ENCODE measurements around the gene A2M. TPM values are rescaled to one million over a fixed set of nuclear protein-coding genes. Genes with fewer than 3 reads are reported as not detected.
A peak's percentile ranks its signal among the peaks of the same experiment; 100 is the strongest.

The A2M gene
- total RNA-seq, 3 donors from 2014 or later, result 2.1 to 3.2 (median 2.3) TPM

GRCh38 chr12:9036227-9036626, 79.5 kb downstream of the A2M start:
- no peak for DNase-seq
- Mint-ChIP-seq H3K27me3 (ENCODE audit: low read depth) (no peaks in the 10 kb centered on the region), H3K4me1 (ENCODE audit: low read depth) (peaks cover 67% of the 10 kb centered on the region), H3K36me3 (ENCODE audit: insufficient read depth) (peaks cover 8% of the 10 kb centered on the region), H3K9me3 (no peaks in the 10 kb centered on the region), H3K4me3 (no peak overlapping the region)
- no peak for ATAC-seq

- ATAC-seq (peak; percentile 51 to 71), DNase-seq (no peak)
- Mint-ChIP-seq H3K36me3 (ENCODE audit: insufficient read depth) (peaks cover 8% of the 10 kb centered on the region), H3K9me3 (no peaks in the 10 kb centered on the region), H3K27me3 (ENCODE audit: low read depth) (no peaks in the 10 kb centered on the region), H3K4me3 (no peak overlapping the region), H3K4me1 (ENCODE audit: low read depth) (peaks cover 63% of the 10 kb centered on the region)
Measured at GRCh38 chr12:9034095-9034494, 81.6 kb downstream of the A2M start.

GRCh38 chr12:9033265-9033887, 82.3 kb downstream of the A2M start:
- DNase-seq (no peak), ATAC-seq (no peak)
- Mint-ChIP-seq H3K9me3 (no peaks in the 10 kb centered on the region), H3K27me3 (ENCODE audit: low read depth) (no peaks in the 10 kb centered on the region), H3K4me3 (no peak overlapping the region), H3K36me3 (ENCODE audit: insufficient read depth) (peaks cover 10% of the 10 kb centered on the region), H3K4me1 (ENCODE audit: low read depth) (peaks cover 63% of the 10 kb centered on the region)

- H3K27me3 Mint-ChIP-seq (ENCODE audit: low read depth), result no peaks in the 10 kb centered on the region
- peaks cover 60% of the 10 kb centered on the region for H3K4me1 Mint-ChIP-seq (ENCODE audit: low read depth)
- no peak overlapping the region for H3K4me3 Mint-ChIP-seq
- H3K36me3 Mint-ChIP-seq (ENCODE audit: insufficient read depth), result peaks cover 10% of the 10 kb centered on the region
- ATAC-seq (no peak), DNase-seq (no peak)
- peaks cover 5% of the 10 kb centered on the region for H3K9me3 Mint-ChIP-seq
Measured at GRCh38 chr12:9032202-9032964, 83.3 kb downstream of the A2M start.

GRCh38 chr12:9030776-9031175, 84.9 kb downstream of the A2M start:
- H3K4me3 Mint-ChIP-seq, result no peak overlapping the region
- no peaks in the 10 kb centered on the region for H3K27me3 Mint-ChIP-seq (ENCODE audit: low read depth)
- ATAC-seq (no peak), DNase-seq (no peak)
- H3K4me1 Mint-ChIP-seq (ENCODE audit: low read depth), result peaks cover 50% of the 10 kb centered on the region
- H3K9me3 Mint-ChIP-seq, result peaks cover 6% of the 10 kb centered on the region
- H3K36me3 Mint-ChIP-seq (ENCODE audit: insufficient read depth), result peaks cover 8% of the 10 kb centered on the region

GRCh38 chr12:9027161-9028059, 88.3 kb downstream of the A2M start:
- Mint-ChIP-seq H3K9me3 (peaks cover 6% of the 10 kb centered on the region), H3K36me3 (ENCODE audit: insufficient read depth) (peaks cover 2% of the 10 kb centered on the region), H3K27me3 (ENCODE audit: low read depth) (no peaks in the 10 kb centered on the region), H3K4me3 (peak overlapping the region; percentile 61), H3K4me1 (ENCODE audit: low read depth) (peaks cover 48% of the 10 kb centered on the region)
- no peak for DNase-seq
- ATAC-seq, result no peak

GRCh38 chr12:9024512-9024911, 91.2 kb downstream of the A2M start:
- Mint-ChIP-seq H3K4me1 (ENCODE audit: low read depth) (peaks cover 35% of the 10 kb centered on the region), H3K27me3 (ENCODE audit: low read depth) (no peaks in the 10 kb centered on the region), H3K4me3 (no peak overlapping the region), H3K9me3 (peaks cover 18% of the 10 kb centered on the region), H3K36me3 (ENCODE audit: insufficient read depth) (peaks cover 2% of the 10 kb centered on the region)
- peak; percentile 31 to 33 for ATAC-seq
- DNase-seq, result no peak

- ATAC-seq (no peak), DNase-seq (no peak)
- H3K4me1 Mint-ChIP-seq (ENCODE audit: low read depth), result peaks cover 25% of the 10 kb centered on the region
- no peak overlapping the region for H3K4me3 Mint-ChIP-seq
- no peaks in the 10 kb centered on the region for H3K27me3 Mint-ChIP-seq (ENCODE audit: low read depth)
- H3K36me3 Mint-ChIP-seq (ENCODE audit: insufficient read depth), result peaks cover 3% of the 10 kb centered on the region
- H3K9me3 Mint-ChIP-seq, result peaks cover 32% of the 10 kb centered on the region
Measured at GRCh38 chr12:9022592-9022991, 93.1 kb downstream of the A2M start.

Other genes starting within 250 kb of the A2M start
- 10 to 100 TPM; 10.3 to 15.5 (median 12.1) TPM for gene PHC1, start 201.4 kb downstream of the A2M start, total RNA-seq
- 100 to 1,000 TPM; 192 to 217 (median 203) TPM for gene M6PR, start 166.3 kb downstream of the A2M start, total RNA-seq
- gene KLRG1, start 126.4 kb downstream of the A2M start, total RNA-seq, result 1 to 10 TPM; 2.3 to 7.6 (median 5.4) TPM
- not detected for gene PZP, start 92.5 kb upstream of the A2M start, total RNA-seq

Measured in activated T-cell treated with anti-CD3 and anti-CD28 coated beads, Interleukin-2, amount 50 U/mL, for 4 hours (primary cell).